DMS114 treated with DMSO at 0.1 percent for 48 hours (cell line): ENCODE data around the gene DSCAM.

Experiments used
- DNase-seq: peaks from one replicate; lab custom pipeline; 2025; ENCODE audit not compliant: unreplicated experiment; lab: John Stamatoyannopoulos, UW

Gene DSCAM

DNA sequence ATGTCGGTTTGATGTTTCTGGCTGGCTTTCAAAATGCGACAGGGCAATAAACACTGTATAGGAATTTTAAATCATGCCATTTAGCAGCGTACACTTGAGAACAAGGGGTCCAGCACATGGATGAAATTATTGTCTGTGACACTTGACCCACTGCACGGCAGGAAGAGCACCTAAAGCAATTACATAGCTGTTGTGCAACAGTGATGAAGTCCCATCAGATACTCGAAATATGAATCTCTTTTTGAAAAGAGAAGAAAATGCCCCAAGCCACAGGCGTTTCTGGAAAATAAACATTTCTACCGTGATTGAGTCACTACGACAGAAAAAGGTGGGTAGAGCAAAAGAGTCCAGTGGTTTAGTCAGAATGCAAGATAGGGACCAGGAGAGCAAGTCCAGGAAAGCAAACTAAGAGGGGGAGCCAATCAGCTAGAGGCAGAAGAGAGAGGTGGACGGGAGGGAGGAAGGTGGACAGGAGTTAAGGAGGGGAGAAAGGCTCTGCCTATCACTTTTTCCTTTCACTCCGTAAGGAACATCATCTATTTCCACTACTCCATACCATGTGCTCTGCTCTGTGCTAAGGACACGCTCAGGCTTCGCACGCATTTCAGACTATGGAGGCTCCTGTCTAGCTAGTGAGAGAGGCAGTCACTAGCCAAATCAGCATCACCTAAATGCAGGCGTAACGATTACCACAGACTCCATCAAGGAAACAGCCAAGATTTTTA is 6.4 kb downstream of the DSCAM start:
- no peak for DNase-seq

DNA sequence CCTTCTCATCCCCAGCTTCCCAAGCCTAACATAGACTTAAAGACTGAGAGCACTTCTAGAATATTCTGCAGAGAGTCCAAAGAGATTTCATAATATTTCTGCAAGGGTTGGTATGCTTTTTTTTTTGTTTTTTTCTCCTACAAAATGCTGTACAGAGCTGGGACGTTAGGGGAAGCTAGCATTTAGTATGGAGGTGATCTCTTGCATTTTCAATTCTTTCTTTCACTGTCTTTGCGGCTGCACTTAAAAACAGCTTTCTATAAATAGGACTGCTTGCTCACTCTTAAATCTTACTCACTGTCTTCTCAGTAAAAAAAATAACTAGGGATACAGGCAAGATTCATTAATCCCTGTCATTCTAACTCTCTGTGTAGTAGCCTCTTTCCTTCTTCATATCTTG is 7.4 kb downstream of the DSCAM start:
- no peak for DNase-seq

DNA sequence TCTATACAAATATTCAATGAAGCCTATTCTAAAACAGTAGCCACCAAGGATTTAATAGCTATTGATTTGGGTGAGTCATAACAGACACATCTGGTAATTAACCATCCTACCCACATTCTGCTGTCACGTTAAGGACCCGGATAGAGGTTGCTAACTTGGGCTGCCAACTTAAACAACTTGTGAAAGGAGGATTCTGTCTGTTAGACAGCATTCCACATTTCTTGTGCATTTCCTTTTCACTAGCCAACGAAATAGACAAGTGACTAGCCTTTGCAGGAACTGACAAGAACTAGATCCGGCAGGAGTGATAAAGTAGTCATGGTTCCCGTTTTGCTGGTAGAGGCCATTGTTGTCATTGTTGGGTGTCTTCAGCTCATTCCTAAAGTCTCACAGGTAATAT is 9.5 kb downstream of the DSCAM start:
- DNase-seq = no peak

DNA sequence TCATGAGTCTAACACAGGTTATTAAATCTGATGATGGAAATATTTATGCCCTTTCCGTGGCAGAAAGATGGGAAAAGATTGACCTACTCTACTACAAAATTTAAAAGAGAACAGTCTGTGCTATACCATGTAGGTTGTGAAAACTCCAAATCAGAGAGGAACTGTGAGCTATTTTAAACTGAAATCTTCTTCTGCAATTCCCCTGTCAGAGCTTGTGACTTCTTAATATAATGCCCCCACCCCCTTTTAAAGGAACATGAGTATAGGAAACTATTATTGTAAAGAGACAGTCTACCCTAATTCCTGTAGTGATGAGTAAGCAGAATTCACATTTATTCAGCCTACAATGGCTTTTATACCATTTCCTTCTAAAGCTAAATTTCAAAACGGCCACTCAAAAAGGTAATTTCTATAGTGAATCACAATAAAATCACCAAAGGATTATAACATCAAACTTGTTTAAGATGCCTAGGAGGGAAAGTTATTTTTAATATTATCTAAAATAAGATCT is 11.7 kb downstream of the DSCAM start:
- DNase-seq = no peak

DNA sequence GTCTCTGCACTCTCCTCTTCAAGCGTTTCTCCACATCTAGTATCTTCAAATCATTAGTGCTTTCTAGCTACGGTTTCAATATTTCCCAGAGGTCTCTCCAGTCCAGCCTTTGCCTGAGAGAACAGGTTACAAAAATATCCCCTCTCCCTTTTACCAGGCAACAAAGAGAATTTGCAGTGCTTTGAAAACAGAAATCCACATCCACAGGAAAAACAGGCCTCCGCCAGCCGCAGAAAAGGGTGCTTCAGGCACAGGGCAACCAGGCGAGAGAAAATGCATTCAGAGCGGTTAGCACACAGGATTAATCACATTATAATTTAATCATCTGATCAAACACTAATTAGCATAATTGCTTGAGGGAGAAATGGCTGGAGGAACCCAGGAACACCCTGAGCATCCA is 13.8 kb downstream of the DSCAM start:
- no peak for DNase-seq

DNA sequence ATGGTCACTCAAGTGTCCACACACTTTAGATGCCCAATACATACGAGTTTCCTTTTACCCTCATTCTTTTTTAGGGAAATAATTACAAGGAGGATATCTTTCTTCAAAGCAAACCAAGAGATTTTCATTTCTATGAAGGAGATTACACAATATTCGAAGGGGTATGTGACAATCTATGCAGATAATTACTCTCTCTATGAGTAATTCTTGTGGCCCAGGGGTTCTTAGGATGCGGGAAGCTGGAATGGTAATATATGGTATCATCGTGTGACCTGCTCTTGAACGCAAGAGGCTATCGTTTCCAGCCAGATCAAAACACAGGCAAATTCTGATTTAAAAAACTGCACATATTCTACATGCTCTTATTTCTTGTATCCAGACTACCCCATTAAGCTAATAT is 14.6 kb downstream of the DSCAM start:
- DNase-seq = no peak

DNA sequence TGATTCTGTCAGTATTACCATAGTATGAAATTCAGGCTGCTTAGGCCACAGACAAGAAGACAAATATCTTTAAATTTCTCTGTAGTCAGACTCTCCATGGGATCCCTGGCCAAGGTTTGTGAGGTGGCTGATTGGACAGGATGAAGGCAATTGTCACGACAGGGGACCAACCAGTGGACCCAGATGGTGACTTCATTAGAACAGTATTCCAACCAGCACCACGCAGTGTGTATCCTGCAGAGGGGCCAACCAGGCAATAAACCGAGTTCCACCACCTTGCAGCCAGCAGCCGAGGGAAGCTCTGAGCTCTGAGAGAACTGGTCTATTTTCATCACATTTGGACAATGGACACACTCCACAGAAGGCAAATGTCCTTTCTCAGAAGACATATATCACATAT is 16.1 kb downstream of the DSCAM start:
- no peak for DNase-seq

DNA sequence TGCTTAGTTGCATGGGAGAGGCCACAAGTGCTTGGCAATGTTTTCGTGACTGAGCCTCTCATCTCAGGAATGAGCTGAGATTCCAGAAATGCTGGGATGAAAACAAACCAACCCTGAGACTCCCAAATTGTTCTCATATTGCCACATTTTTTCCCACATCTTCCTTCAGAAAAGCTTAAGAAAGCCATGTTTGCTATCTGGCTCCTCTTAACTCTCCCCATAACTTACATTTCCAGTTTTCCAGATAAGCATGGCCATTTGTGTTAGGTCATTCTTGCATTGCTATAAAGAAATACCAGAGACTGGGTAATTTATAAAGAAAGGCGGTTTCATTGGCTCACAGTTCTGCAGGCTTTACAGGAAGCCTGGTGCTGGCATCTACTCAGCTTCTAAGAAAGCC is 17.2 kb downstream of the DSCAM start:
- no peak for DNase-seq

DNA sequence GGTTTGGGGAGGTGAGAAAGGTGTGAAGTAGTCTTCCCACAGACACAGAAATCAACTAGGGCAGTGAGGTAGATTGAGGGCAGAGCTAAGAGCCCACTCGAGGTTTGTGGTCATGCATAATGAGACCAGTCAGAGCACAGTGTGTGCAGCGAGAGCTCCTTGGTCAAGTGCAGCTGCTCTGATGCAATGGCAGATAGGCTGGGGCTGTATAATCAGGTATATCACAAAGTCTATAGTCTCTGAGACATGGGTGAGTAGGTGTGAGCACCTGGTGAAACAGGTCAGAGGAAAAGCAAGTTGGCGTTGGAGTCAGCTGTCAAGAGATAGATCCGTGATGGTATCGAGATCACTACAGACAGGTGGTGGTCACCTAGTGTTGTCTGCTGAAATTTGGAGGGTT is 17.6 kb downstream of the DSCAM start:
- no peak for DNase-seq

DNA sequence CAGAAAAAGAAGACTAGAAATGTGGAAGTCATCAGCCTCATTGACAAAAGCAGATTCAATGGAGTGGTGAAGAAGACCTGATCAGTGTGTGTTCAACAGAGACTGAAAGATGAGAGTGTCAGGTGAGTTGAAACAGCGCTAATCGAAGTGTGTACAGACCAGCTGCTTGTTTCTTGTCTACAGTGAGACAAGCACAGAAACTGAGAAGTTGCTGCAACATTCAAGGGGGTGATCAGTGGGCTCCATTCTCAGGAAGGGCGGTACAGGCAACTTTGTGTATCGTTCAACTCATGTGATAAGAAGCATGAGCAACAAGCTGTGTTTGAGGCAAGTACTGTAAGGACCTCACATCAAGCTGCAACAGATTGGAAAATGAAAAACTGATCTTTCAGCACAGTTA is 19.4 kb downstream of the DSCAM start:
- no peak for DNase-seq

DNA sequence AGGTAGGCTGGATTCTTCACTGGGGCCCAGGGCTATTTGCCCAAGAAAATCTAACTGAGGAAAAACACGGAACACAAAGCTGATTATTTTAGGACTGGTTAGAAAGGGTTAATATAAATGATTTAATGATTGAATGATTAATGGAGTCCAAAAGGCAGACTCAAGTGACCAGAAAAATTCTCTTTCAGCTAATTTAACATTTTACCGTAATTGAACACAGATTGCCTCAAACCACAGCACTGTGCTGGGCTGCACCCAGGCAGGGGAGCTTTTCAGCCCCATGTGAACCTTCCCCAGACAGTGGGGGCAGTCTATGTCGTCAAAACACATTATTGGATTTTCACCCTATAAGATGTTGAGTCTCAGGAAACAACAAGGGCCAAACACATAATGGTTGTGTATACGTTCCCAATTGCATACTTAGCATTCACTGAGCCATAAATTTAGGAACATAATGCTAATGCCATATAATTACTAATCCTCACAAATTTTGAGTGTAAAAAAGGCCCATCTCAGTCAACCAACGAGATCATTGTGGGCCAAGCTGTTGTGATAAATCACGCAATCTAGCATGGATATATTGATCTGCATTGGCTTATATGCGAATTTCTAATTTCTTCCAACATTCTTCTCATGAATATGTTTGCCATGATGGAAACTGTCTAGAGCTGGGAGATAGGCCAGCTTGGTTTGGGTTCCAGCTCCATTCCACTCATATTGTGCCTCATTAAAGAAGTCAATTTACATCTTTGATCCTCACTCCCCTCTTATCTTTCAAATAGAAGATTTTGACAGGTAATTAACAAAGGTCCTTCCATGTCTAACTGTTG is 27.7 kb downstream of the DSCAM start:
- DNase-seq = no peak

DNA sequence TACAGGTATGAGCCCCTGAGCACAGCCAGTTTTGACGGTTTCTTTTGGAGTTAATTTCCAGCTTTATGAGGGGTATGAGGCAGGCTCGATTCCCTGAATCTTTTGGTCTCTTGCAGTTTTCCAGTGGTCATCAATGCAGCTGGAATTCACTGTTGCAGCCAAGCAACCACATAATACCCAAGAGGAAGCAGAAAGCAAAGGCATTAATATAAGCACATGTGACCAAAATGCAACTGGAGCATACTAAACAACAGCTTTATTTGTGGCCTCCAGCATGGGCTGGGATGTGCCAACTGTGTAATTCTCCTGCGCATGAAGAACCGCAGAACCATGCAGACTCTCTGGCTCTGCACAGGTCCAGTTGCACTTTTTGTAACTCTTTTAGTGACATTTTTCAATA is 33.0 kb downstream of the DSCAM start:
- DNase-seq = no peak

DNA sequence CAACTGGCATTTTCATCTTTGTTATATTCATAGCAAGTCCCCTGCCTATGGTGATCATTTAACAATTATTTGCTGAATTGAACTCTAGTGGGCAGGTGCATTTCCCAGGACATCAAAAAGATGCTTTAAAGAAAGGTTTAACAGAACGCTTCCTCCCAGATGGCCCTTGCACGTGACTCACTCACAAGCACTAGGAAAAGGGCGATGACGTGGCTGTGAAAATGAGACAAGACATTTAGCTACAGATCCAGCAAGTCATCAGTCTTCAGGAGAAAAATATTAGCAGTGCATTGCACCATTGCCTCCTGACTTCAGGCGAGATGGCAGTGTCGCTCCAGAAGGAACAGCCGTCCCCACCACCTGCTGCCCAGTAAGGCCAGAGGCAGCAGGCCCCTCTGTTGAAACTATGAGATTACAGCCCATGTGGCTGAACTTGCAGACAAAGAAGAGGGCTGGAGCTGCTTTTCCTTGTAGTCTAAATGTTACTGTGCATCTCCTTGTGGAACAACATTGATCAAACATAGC is 37.2 kb downstream of the DSCAM start:
- DNase-seq = no peak

DNA sequence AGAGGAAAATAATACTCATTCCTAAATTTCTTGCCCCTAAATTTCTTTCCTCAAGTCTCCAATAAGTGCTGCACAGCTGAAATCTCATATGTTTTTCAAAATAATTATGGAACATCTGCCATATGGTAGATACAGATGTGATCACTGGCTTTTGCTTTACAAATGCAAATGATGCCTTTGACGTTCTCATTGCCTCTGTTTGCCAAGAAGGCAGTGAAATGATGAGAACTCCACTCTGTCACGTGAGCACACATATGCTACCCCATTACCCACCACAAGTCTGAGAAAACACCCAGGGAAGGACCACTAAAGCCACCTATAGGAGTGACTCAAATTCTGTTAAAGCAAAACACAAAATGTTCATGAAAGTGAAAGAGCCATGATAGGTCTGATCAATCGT is 43.9 kb downstream of the DSCAM start:
- no peak for DNase-seq

DNA sequence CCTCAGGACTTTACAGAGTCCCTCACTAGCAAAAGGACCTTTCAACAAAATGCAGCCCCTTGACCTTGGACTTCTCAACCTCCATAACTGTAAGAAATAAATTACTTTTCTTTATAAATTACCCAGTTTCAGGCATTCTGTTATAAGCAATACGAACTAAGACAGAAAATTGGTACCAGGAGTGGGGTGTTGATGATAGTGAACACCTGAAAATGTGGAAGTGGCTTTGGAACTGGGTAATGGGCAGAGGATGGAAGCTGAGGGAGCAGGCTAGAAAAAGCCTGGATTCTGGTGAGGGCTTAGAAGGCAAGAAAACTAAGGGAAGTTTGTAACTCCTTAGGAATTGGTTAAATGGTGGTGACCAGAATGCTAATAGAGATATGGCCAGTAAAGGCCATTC is 46.8 kb downstream of the DSCAM start:
- DNase-seq = no peak

DNA sequence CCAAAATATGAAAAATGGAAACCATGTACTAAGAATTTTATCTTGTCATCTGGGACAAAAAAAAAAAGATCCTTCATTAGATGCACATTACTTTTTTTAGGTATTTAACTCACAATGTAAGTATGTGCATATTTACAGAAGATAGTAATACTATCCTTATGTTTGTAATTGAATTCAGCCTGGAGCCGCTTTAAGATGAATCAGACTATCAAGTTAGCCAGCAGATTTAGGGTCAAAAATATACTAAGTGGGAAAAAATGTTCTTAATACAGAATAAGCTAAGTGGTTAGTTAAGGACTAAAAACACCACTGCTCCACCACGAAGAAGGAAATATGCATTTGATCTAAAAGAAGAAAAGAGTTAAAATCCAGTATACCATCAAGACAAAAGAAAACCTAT is 49.1 kb downstream of the DSCAM start:
- DNase-seq = no peak

DNA sequence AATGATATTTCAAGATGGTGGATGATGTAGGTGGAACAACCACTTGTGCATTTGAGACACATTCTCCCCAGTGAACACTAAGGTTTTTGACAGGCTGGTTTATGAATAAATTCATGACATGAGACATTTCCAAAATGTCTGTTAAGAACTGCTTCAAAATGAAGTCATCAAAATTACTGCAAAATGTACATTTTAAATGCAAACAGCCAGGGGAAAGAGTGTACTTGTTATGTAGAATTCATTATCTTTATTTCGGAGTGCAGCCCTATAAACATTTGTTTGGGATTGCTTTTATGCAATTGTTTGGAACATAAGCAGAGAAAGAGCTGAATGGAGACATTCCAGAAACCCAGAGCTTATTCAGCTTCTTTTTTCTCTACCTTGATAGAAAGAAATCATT is 49.5 kb downstream of the DSCAM start:
- no peak for DNase-seq

DNA sequence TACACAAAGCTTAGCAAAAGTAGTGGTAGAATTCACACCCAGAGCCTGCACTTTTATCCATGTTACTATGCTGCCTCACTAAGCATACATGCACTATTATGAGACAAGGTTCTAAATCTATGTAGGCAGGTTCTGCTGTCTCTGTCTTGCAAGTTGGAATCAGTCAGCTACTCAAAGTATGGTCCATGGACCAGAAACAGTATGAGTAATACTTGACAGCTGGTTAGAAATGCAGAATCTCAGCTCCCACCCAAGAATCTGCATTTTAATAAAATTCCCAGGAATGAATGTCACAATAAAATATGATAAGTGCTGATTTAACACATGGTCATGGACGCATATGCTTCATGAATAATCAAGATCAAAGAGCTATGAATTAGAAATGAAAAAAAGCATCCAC is 50.5 kb downstream of the DSCAM start:
- DNase-seq = no peak

DNA sequence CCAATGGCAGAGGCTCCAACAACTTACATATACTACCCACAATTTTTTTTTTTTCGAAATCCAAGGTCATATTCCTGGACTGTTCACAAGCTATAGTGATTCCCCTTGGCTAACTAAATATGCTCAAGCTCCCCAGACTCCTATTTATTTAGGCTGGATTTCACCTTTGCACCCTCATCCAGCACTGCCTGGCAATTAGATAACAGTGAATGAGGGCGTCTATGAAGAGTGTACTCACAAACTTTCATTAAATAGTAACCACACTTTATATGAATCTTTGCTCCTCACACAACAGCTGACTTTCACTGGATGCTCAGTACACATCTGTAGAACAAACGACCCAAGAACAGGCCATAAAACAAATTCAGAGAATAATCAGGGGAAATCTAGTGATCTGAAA is 51.6 kb downstream of the DSCAM start:
- DNase-seq = no peak

DNA sequence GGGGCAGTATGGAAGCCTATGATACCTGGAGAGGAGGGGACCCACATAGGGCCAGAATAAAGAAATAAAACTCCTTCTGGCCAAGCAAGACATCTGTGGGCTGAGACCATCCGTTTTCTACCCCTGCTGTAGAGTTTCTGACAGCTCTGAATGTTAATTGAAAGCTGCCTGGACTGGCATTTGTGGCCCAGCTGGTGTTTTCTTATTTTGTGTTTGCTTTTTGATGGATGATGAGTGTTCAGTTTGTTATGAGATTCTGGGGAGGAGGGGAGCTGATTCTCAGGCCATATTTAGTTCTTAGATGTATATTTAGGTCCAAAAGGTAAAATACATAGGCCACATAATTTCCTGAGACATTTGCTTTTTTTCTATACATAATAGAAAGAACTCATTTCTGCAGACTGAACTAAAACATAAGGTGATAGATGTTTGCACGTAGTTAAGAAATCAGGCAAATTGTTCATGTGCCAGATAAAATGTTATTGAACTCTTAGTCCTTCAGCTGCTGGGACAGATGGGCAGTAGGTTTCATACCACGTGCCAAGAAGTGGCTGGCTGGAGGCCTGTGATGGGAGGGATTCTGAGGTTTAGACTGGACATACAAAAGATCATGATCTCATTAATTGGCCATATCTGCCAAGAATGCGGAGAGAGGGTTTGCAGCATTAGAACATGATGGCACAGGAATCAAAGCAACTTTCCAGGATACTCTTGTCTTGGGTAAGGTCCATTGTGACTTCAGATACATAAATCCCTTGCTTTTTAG is 54.1 kb downstream of the DSCAM start:
- DNase-seq = no peak

DNA sequence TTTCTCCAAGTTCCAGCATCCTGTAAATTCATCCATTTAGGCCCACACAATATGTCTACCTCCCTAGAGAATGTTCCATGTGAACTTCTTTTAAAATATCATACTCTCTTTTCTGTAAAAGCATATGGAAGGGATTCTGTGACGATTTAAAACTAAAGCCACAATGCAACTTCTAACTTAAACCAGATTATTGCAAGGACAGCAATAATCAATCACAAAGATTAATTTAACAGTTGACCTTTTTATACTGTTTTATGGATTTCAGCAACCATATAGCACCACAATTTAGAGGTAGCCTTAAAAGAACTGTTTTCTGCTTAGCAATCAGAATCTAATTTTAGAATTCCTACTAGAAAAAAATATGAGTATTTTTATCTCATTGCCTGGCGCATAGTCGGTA is 58.3 kb downstream of the DSCAM start:
- no peak for DNase-seq

DNA sequence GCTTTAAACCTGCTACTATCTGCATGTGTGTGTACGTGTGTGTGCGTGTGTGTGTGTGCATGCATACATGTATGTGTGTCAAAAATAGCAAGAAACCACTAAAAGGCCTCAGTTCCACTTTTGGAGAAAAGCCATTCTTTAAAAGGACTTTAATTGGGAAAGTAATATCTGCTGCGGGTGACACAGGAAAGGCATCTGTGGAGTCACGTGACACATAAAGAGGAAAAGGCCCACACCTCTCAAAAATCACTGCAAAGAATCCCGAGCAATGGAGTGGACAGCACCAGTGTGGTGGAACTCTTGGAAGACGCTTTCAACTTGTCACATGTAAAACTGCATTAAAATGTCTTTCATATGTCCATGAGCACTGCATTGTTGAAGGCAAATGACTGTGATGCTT is 63.6 kb downstream of the DSCAM start:
- DNase-seq = no peak
